Left lung (tissue), 10 donors: ENCODE data around the gene GPR107. TPM values are rescaled to one million over a fixed set of nuclear protein-coding genes. Genes with fewer than 3 reads are reported as not detected.

Experiments used
- ATAC-seq: fragments of 200-7000 bp; cut with Tn5 transposase; one replicate; pipeline ENCODE4 v1.9.1; 2020; ENCODE audit warnings: moderate library complexity
- DNase-seq, 4 donors: peaks; one replicate each; pipeline ENCODE4 v3.0.0-alpha.2; 2013 to 2020
- H3K27ac ChIP-seq, 2 donors: fragments of 200-600 bp; sonication (generic) in 1 of 2; one replicate each; pipeline versions ENCODE4 v1.5.0 to v1.8.0; 2020 to 2021
- H3K27me3 ChIP-seq, 2 donors: fragments of 200-600 bp; sonication (generic) in 1 of 2; one replicate each; pipeline versions ENCODE4 v1.5.0 to v1.8.0; 2020 to 2021
- H3K36me3 ChIP-seq, 2 donors: fragments of 200-600 bp; sonication (generic) in 1 of 2; one replicate each; pipeline versions ENCODE4 v1.5.0 to v1.8.0; 2020 to 2021
- H3K4me1 ChIP-seq, 2 donors: fragments of 200-600 bp; one replicate each; pipeline ENCODE4 v1.8.0; 2021
- H3K4me3 ChIP-seq, 2 donors: fragments of 200-600 bp; sonication (generic) in 1 of 2; one replicate each; pipeline versions ENCODE4 v1.5.0 to v1.8.0; 2020 to 2021; ENCODE audit warnings: mild to moderate bottlenecking in 1 of 2
- H3K9me3 ChIP-seq, 2 donors: fragments of 200-600 bp; sonication (generic) in 1 of 2; one replicate each; pipeline versions ENCODE4 v1.5.0 to v1.8.0; 2020 to 2021
- CTCF ChIP-seq, 2 donors: fragments of 200-600 bp; sonication (generic) in 1 of 2; IDR thresholded peaks; one replicate each; pipeline versions ENCODE4 v1.5.0 to v1.8.0; 2021; ENCODE audit warnings: antibody characterized with exemption in 2 of 2
- intact Hi-C, 2 donors: fragments of 100-400 bp; cut with DNase I; formaldehyde crosslinking; loops; one replicate each; pipeline versions ENCODE4 v1.11.2 to v1.14.2; 2022
- polyA plus RNA-seq, 6 donors: library from polyadenylated mRNA; unstranded; fragments of 120-200 nt; gene quantifications; one replicate each; pipeline ENCODE4 v1.2.1, GENCODE V29; 2013; ENCODE audit not compliant: insufficient read length in 6 of 6
- total RNA-seq, 2 donors: library from RNA; stranded (reverse); fragmentation: NEBNext Ultra II Directional; extraction: Animal tissue kit (Norgen Biotek cat#: 25700); gene quantifications; one replicate each; pipeline ENCODE4 v1.2.1, GENCODE V29; 2021
- donor health status: DM: no; HTN: yes; CAD: no.
- donor health status: DM: no; HTN: no; CAD: no.

Gene GPR107
- total and polyA plus RNA-seq, 8 donors: 43.0 to 52.4 (median 47.6) TPM

GRCh38 chr9:130045725-130046450 is 7.8 kb upstream of the GPR107 start:
- ATAC-seq: no peak
- Histone ChIP-seq H3K27me3 (no peaks in the 10 kb centered on the region), H3K27ac (peak overlapping the region; percentile 44 to 92), H3K4me3 (no peak overlapping the region), H3K9me3 (no peaks in the 10 kb centered on the region), H3K4me1 (peaks cover 6 to 49% of the 10 kb centered on the region in 2 donors), H3K36me3 (no peaks in the 10 kb centered on the region)
- intact Hi-C loops: loop anchor here in 1 of 2 donors (10.0 kb wide), 1 partner anchor 161 kb away; no protein-coding TSS in a partner anchor
- DNase-seq: no peak
- no peak for TF ChIP-seq CTCF (IDR thresholded peaks at IDR 0.05)

- intact Hi-C loops: loop anchor here in 1 of 2 donors (10.0 kb wide), 1 partner anchor 165 kb away; no protein-coding TSS in a partner anchor
- DNase-seq (no peak), ATAC-seq (no peak)
- H3K4me1 ChIP-seq: peaks cover 15 to 48% of the 10 kb centered on the region in 2 donors
- H3K27me3 ChIP-seq: no peaks in the 10 kb centered on the region
- no peak for TF ChIP-seq CTCF (IDR thresholded peaks at IDR 0.05)
- H3K27ac ChIP-seq: no peak overlapping the region
- H3K36me3 ChIP-seq: no peaks in the 10 kb centered on the region
- H3K9me3 ChIP-seq: no peaks in the 10 kb centered on the region
- H3K4me3 ChIP-seq: no peak overlapping the region
Measured at GRCh38 chr9:130049431-130050210, 4.1 kb upstream of the GPR107 start.

- Histone ChIP-seq H3K4me1 (peaks cover 18 to 47% of the 10 kb centered on the region in 2 donors), H3K4me3 (no peak overlapping the region), H3K9me3 (no peaks in the 10 kb centered on the region), H3K27me3 (no peaks in the 10 kb centered on the region), H3K27ac (no peak overlapping the region), H3K36me3 (no peaks in the 10 kb centered on the region)
- intact Hi-C loops: no loop called here
- no peak for TF ChIP-seq CTCF (IDR thresholded peaks at IDR 0.05)
- DNase-seq (no peak), ATAC-seq (no peak)
Measured at GRCh38 chr9:130050462-130050861, 3.2 kb upstream of the GPR107 start.

- DNase-seq: peak in 1 of 4 donors; percentile 21
- peak overlapping the region in 1 of 2 donors; percentile 69 for H3K27ac ChIP-seq
- no peak for TF ChIP-seq CTCF (IDR thresholded peaks at IDR 0.05)
- H3K4me1 ChIP-seq: peaks cover 18 to 45% of the 10 kb centered on the region in 2 donors
- intact Hi-C loops: no loop called here
- H3K36me3 ChIP-seq: no peaks in the 10 kb centered on the region
- H3K9me3 ChIP-seq: no peaks in the 10 kb centered on the region
- H3K4me3 ChIP-seq: no peak overlapping the region
- ATAC-seq: no peak
- H3K27me3 ChIP-seq: no peaks in the 10 kb centered on the region
Measured at GRCh38 chr9:130051855-130052254, 1.9 kb upstream of the GPR107 start.

GRCh38 chr9:130053109-130053503 is 600 bp upstream of the GPR107 start:
- Histone ChIP-seq H3K27me3 (no peaks in the 10 kb centered on the region), H3K9me3 (no peaks in the 10 kb centered on the region), H3K27ac (peak overlapping the region; percentile 82 to 93), H3K36me3 (peaks cover 0 to under 1% of the 10 kb centered on the region in 2 donors), H3K4me3 (peak overlapping the region; percentile 92 to 98), H3K4me1 (peaks cover 18 to 45% of the 10 kb centered on the region in 2 donors)
- DNase-seq: no peak
- no peak for ATAC-seq
- TF ChIP-seq CTCF (IDR thresholded peaks at IDR 0.05): no peak
- intact Hi-C loops: no loop called here
